ENCODE data around the gene ERFL.

Gene ERFL

DNA sequence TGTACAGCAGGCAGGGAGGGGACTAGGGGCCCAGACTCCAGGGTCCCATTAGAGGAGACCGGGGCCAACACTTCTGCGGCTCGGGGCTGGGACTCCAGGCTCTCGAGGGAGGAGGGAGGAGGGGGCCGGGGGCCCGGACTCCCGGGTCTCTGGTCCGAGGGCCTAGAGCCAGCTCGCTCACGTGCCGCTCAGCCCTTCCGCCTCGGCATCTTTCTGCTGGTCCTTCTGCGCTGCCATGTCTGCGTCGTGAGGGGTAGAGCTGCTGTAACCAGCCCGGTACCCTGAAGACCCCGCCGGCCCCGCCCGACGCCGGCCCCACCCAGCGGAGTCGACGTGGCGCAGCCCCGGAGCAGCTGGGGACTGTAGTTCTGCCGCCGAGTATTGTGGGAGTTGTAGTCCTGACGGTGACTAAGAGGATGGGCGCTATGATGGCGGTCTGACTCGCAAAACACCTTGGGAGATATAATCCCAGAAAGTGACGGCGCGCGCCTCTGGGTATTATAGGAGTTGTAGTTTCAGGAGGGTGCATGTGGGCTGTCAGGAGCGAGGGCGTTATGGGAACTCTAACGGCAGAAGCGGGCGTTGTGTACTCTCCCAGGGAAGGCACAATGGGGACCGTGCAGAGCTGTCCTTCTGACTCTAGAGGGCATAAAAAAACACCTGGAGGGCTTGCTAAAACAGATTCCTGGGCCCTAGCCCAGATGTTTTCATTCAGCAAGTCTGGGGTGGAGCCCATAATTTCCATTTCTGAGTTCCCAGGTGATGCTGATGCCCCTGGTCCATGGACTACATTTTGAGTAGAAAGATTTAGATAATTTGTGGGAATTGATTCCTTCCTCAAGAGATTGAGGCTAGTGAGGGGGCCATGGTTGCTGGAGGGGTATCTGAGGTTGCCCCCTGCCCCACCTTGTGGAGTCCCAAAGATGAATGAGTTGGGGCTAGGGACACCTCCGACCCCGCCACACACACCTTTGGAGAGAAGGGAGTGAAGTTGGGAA, 31.1 kb upstream of the ERFL start, which contains the start of gene RABAC1 (continued):
- TF ChIP-seq ZNF654 (tag by site-specific recombination; IDR thresholded peaks at IDR 0.05; ENCODE audit: low read depth): no peak; the same call in 1 of the 2 replicates
- TF ChIP-seq ZNF530 (tag by site-specific recombination; IDR thresholded peaks at IDR 0.05; ENCODE audit: low read depth): no peak
- no peak for TF ChIP-seq ZNF354C (tag by site-specific recombination; IDR thresholded peaks at IDR 0.05; ENCODE audit: borderline replicate concordance, low read depth)
- TF ChIP-seq ZNF692 (tag by site-specific recombination; IDR thresholded peaks at IDR 0.05): peak; percentile 71; the same call in 1 of the 2 replicates
- TF ChIP-seq ZBTB21 (tag by site-specific recombination; IDR thresholded peaks at IDR 0.05): peak; percentile 62; the same call in 1 of the 2 replicates
- TF ChIP-seq YY1 (tag by site-specific recombination; IDR thresholded peaks at IDR 0.05): peak; percentile 91
- TF ChIP-seq ZNF768 (tag by site-specific recombination; IDR thresholded peaks at IDR 0.05): no peak
- TF ChIP-seq, protein P1, sequence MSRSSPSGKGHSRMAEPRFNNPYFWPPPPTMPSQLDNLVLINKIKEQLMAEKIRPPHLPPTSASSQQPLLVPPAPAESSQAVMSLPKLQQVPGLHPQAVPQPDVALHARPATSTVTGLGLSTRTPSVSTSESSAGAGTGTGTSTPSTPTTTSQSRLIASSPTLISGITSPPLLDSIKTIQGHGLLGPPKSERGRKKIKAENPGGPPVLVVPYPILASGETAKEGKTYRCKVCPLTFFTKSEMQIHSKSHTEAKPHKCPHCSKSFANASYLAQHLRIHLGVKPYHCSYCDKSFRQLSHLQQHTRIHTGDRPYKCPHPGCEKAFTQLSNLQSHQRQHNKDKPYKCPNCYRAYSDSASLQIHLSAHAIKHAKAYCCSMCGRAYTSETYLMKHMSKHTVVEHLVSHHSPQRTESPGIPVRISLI (tag by site-specific recombination; IDR thresholded peaks at IDR 0.05): peak; percentile 66
- no peak for TF ChIP-seq ZNF529 (tag by site-specific recombination; IDR thresholded peaks at IDR 0.05; ENCODE audit: insufficient replicate concordance)
- TF ChIP-seq ZNF114 (tag by site-specific recombination; IDR thresholded peaks at IDR 0.05): no peak
- TF ChIP-seq ZNF335 (tag by site-specific recombination; conservative IDR thresholded peaks at IDR 0.05): peak; percentile 88
- no peak for TF ChIP-seq ZNF560 (tag by site-specific recombination; IDR thresholded peaks at IDR 0.05; ENCODE audit: borderline replicate concordance)
- TF ChIP-seq ZNF544 (tag by site-specific recombination; IDR thresholded peaks at IDR 0.05): no peak
- TF ChIP-seq ZNF404 (tag by site-specific recombination; IDR thresholded peaks at IDR 0.05): no peak
- peak; percentile 97 for TF ChIP-seq SP3 (tag by site-specific recombination; IDR thresholded peaks at IDR 0.05)
- no peak for TF ChIP-seq ZNF677 (tag by site-specific recombination; IDR thresholded peaks at IDR 0.05)
- no peak for TF ChIP-seq GLI2 (tag by site-specific recombination; IDR thresholded peaks at IDR 0.05; ENCODE audit: borderline replicate concordance, low read depth)
- peak; percentile 72 for TF ChIP-seq ZXDB (tag by site-specific recombination; IDR thresholded peaks at IDR 0.05)
- TF ChIP-seq ZNF747 (tag by site-specific recombination; IDR thresholded peaks at IDR 0.05): no peak
- TF ChIP-seq ZNF169 (tag by site-specific recombination; IDR thresholded peaks at IDR 0.05): no peak
- peak; percentile 87 for TF ChIP-seq ZEB2 (tag by site-specific recombination; IDR thresholded peaks at IDR 0.05)
- peak; percentile 52 for TF ChIP-seq ZBTB26 (tag by site-specific recombination; optimal IDR thresholded peaks at IDR 0.05)
- TF ChIP-seq, protein P2, sequence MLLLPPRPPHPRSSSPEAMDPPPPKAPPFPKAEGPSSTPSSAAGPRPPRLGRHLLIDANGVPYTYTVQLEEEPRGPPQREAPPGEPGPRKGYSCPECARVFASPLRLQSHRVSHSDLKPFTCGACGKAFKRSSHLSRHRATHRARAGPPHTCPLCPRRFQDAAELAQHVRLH (tag by site-specific recombination; IDR thresholded peaks at IDR 0.05): 0 out of 2 replicates have a peak, but pooled peaks have one; percentile 66
- TF ChIP-seq, protein P3, sequence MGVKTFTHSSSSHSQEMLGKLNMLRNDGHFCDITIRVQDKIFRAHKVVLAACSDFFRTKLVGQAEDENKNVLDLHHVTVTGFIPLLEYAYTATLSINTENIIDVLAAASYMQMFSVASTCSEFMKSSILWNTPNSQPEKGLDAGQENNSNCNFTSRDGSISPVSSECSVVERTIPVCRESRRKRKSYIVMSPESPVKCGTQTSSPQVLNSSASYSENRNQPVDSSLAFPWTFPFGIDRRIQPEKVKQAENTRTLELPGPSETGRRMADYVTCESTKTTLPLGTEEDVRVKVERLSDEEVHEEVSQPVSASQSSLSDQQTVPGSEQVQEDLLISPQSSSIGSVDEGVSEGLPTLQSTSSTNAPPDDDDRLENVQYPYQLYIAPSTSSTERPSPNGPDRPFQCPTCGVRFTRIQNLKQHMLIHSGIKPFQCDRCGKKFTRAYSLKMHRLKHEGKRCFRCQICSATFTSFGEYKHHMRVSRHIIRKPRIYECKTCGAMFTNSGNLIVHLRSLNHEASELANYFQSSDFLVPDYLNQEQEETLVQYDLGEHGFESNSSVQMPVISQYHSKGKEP (tag by site-specific recombination; IDR thresholded peaks at IDR 0.05): 0 out of 2 replicates have a peak, but pooled peaks have one; percentile 52
- no peak for TF ChIP-seq ZNF473 (tag by site-specific recombination; IDR thresholded peaks at IDR 0.05)
- no peak for TF ChIP-seq ZNF701 (tag by site-specific recombination; IDR thresholded peaks at IDR 0.05)
- no peak; the same call in none of the 2 replicates for TF ChIP-seq ZNF324 (tag by site-specific recombination; IDR thresholded peaks at IDR 0.05)
- TF ChIP-seq, protein P4, sequence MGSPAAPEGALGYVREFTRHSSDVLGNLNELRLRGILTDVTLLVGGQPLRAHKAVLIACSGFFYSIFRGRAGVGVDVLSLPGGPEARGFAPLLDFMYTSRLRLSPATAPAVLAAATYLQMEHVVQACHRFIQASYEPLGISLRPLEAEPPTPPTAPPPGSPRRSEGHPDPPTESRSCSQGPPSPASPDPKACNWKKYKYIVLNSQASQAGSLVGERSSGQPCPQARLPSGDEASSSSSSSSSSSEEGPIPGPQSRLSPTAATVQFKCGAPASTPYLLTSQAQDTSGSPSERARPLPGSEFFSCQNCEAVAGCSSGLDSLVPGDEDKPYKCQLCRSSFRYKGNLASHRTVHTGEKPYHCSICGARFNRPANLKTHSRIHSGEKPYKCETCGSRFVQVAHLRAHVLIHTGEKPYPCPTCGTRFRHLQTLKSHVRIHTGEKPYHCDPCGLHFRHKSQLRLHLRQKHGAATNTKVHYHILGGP (tag by site-specific recombination; IDR thresholded peaks at IDR 0.05): no peak
- no peak for TF ChIP-seq ZNF302 (tag by site-specific recombination; IDR thresholded peaks at IDR 0.05; ENCODE audit: low read depth)
